HepG2 (cell line): ENCODE data around the gene RCN1.

Source experiments
- ETV5 ChIP-seq: IDR thresholded peaks from 2 replicates; pipeline ENCODE4 v1.6.1; 2018; ENCODE audit warnings: missing biosample characterization, missing genetic modification reagents, inconsistent platforms, borderline replicate concordance
- ETV6 ChIP-seq: sonication (generic); formaldehyde crosslinking; conservative IDR thresholded peaks from 2 replicates; pipeline ENCODE4 v1.4.0; 2020; ENCODE audit warnings: missing genetic modification reagents
- EZH2 ChIP-seq: conservative IDR thresholded peaks from 2 replicates; pipeline ENCODE4 v1.6.1; 2012; ENCODE audit warnings: mild to moderate bottlenecking, low read depth, low read length, moderate library complexity
- FIP1L1 ChIP-seq: fragments of 200-400 bp; formaldehyde crosslinking; IDR thresholded peaks from 2 replicates; pipeline ENCODE4 v1.6.1; 2018; ENCODE audit warnings: low read depth, mild to moderate bottlenecking, low read length, moderate library complexity, borderline replicate concordance; ENCODE audit not compliant: insufficient read depth
- JUND ChIP-seq: sonication (generic); formaldehyde crosslinking; IDR thresholded peaks from 2 replicates; pipeline ENCODE4 v1.8.0; 2022; ENCODE audit warnings: mild to moderate bottlenecking, missing genetic modification reagents
- KDM3A ChIP-seq: IDR thresholded peaks from 2 replicates; pipeline ENCODE4 v1.6.1; 2018; ENCODE audit warnings: low read depth, missing compliant biosample characterization
- MAFG ChIP-seq: sonication (generic); formaldehyde crosslinking; IDR thresholded peaks from 2 replicates; pipeline ENCODE4 v1.5.1; 2020; ENCODE audit warnings: mild to moderate bottlenecking, missing genetic modification reagents
- POLR2A ChIP-seq, 2 experiments: IDR thresholded peaks; 2 replicates each; pipeline ENCODE4 v1.6.1; 2011; ENCODE audit warnings: low read depth in 2 of 2, low read length in 2 of 2, mild to moderate bottlenecking in 1 of 2, moderate library complexity in 1 of 2; ENCODE audit not compliant: insufficient read depth in 1 of 2
- SPEN ChIP-seq: sonication (generic); formaldehyde crosslinking; IDR thresholded peaks from 2 replicates; pipeline ENCODE4 v1.5.1; 2020; ENCODE audit warnings: low read depth, mild to moderate bottlenecking, missing genetic modification reagents
- TAF15 ChIP-seq: fragments of 200-400 bp; formaldehyde crosslinking; IDR thresholded peaks from one replicate; pipeline ENCODE4 v1.6.1; 2018; ENCODE audit warnings: mild to moderate bottlenecking, low read depth, low read length; ENCODE audit not compliant: poor library complexity, severe bottlenecking
- ZNF570 ChIP-seq: sonication (generic); formaldehyde crosslinking; IDR thresholded peaks from 2 replicates; pipeline ENCODE4 v1.4.0; 2020; ENCODE audit warnings: mild to moderate bottlenecking, missing genetic modification reagents, borderline replicate concordance
- ZNF644 ChIP-seq: IDR thresholded peaks from 2 replicates; pipeline ENCODE4 v1.6.1; 2016; ENCODE audit warnings: low read depth
- ZSCAN30 ChIP-seq: sonication (generic); formaldehyde crosslinking; IDR thresholded peaks from 2 replicates; pipeline ENCODE4 v1.5.0; 2020; ENCODE audit warnings: mild to moderate bottlenecking, missing genetic modification reagents
- TF ChIP-seq, protein P1 (sequence below): sonication (generic); formaldehyde crosslinking; IDR thresholded peaks from 2 replicates; pipeline ENCODE4 v1.5.0; 2020; ENCODE audit warnings: mild to moderate bottlenecking, missing genetic modification reagents, moderate library complexity

DNA sequence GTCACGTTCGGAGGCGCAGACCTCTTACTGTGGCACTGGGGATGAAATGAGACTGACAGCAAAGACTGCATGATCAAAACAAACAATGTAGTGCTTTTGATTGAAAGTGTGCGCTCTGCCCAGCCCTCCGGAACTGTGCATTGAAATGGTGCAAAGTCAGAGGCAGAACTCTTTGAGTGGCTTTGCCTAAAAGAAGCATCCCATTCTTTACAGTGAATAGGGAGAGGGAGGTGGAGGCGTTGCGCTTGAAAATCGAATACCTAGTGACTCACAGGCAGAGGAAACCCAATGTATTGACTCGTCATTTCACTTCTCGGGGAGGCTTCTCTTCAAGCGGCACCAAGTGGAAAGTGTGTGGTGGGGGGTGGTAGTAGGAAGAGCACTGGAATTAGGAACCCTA lies 10.9 kb downstream of the RCN1 start:
- TF ChIP-seq, protein P1, sequence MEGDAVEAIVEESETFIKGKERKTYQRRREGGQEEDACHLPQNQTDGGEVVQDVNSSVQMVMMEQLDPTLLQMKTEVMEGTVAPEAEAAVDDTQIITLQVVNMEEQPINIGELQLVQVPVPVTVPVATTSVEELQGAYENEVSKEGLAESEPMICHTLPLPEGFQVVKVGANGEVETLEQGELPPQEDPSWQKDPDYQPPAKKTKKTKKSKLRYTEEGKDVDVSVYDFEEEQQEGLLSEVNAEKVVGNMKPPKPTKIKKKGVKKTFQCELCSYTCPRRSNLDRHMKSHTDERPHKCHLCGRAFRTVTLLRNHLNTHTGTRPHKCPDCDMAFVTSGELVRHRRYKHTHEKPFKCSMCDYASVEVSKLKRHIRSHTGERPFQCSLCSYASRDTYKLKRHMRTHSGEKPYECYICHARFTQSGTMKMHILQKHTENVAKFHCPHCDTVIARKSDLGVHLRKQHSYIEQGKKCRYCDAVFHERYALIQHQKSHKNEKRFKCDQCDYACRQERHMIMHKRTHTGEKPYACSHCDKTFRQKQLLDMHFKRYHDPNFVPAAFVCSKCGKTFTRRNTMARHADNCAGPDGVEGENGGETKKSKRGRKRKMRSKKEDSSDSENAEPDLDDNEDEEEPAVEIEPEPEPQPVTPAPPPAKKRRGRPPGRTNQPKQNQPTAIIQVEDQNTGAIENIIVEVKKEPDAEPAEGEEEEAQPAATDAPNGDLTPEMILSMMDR (CRISPR knock-in tag): no peak
- TF ChIP-seq EZH2: no peak
- no peak for TF ChIP-seq JUND (CRISPR knock-in tag)
- no peak for TF ChIP-seq FIP1L1
- no peak for TF ChIP-seq ETV5
- TF ChIP-seq MAFG: no peak
- no peak for TF ChIP-seq KDM3A
- no peak for TF ChIP-seq ZSCAN30 (CRISPR knock-in tag)
- no peak for TF ChIP-seq ZNF644 (CRISPR knock-in tag)
- TF ChIP-seq TAF15: no peak
- TF ChIP-seq ETV6 (CRISPR knock-in tag): no peak
- no peak for TF ChIP-seq ZNF570 (CRISPR knock-in tag)
- TF ChIP-seq SPEN (CRISPR knock-in tag): no peak
- no peak for TF ChIP-seq POLR2A (IDR thresholded peaks at IDR 0.05; ENCODE audit: insufficient read depth in 1 of 2, low read depth in 2 of 2, low read length in 2 of 2)
